GM21381 (cell line): ENCODE data around the gene CDKN1A.
"Not testable (repeated sequence)": the region's sequence is repeated elsewhere in the genome, so short reads cannot be mapped to it uniquely, and the experiment has no call there.

ENCODE experiments used
- ATAC-seq: cut with Tn5 transposase; IDR thresholded peaks from one replicate; pipeline ENCODE4 v1.9.1; 2021; ENCODE audit warnings: mild to moderate bottlenecking, moderate library complexity; ENCODE audit not compliant: unreplicated experiment

The CDKN1A gene

DNA sequence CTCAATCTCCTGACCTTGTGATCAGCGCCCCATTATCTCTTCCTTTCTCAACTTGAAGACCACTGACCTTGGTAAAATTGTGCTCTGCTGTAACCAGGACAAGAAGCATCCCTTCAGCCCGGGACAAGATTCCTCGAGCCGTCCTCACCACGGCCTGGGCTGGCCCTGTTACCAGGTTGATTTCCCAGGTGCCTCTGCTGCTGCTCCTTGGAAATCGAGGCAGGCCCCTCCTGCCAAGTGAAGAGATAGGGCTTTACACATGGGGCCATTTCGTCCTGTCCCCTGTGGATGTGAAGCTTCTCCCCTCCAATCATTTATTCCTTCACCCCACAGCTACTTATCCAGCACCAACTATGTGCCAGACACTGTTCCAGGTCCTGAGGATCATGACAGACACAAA lies 40.6 kb downstream of the CDKN1A start:
- ATAC-seq, result no peak

DNA sequence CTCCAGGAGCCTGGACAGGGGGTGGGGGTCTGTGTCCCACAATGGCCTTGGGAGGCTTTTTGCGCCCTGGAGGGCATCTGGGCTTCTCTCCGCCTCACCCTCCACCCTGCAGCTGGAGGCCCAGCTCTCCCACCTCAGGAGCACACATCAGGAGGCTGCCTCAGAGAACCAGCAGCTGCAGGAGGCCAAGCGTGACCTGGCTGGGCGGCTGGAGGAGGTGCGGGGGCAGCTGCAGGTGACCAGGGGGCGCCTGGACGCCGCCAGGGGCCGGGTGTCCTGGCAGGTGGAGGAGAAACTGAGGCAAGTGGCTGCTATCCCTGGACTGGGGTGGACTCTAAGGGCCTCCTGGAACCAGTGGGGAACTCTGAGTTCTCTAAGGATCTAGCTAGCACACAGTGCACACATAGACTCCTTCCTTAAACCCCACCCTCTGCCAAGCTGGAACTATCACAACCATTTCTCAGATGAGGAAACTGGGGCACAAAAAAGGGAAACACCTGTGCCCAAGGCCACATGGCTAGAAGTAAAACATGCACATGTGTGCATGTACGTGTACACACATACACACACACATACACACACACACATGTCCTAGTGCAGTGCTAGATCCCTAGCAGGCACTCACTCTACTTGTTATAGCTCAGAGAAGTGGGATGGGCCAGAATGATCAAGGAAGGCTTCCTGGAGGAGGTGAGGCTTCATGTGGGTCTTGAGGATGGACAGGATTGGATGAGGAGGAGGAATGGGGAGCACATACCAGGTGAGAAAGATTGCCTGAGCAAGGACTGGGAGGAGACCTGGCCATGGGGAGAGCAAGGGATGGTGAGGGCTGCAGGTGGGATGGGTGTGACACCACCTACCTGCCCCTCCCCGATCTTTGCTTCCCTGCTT lies 42.0 kb downstream of the CDKN1A start:
- no peak for ATAC-seq

DNA sequence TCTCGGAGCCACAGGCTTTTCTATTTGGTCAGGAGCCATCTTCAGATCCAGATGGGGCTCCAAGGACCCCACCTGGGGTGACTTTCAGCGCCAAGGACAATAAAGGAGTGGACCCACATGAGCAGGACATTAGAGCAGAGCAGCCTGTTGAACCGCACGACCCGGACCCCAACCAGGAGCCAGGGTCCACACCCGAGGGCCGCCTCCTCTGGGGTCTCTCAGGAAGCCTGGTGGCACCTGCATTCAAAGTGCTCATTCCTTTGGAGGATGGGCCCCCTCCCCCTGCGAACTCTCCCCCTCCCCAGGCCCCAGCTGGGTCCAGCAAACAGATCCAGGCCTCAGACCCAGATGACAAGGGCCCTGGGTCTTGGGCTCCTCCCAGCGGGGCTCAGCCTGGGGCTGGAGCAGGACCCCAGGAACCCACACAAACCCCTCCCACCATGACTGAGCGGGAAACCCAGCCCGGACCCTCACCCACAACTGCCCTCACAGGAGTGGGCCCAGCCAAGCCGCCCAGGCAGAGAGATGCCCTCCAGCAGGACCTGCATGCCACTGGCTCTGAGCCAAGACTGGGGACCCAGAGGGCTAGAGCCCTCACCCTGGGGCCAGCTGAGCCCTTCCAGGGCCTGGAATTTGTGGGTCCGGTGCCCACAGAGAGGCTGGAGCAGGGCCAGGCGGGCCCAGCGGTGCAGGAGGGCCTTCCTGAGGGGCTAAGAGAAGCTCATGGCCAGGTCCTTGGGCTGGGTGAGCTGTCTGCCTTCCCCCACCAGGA lies 43.0 kb downstream of the CDKN1A start:
- ATAC-seq, result no peak

DNA sequence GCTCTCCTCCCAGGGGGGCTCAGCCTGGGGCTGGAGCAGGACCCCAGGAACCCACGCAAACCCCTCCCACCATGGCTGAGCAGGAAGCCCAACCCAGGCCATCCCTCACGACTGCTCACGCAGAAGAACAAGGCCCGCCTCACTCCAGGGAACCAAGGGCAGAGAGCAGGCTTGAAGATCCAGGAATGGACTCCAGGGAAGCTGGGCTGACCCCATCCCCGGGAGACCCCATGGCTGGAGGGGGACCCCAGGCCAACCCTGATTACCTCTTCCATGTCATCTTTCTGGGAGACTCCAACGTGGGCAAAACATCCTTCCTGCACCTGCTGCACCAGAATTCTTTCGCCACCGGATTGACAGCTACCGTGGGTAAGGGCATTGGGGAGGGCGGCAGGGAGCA lies 43.9 kb downstream of the CDKN1A start:
- ATAC-seq, result no peak

DNA sequence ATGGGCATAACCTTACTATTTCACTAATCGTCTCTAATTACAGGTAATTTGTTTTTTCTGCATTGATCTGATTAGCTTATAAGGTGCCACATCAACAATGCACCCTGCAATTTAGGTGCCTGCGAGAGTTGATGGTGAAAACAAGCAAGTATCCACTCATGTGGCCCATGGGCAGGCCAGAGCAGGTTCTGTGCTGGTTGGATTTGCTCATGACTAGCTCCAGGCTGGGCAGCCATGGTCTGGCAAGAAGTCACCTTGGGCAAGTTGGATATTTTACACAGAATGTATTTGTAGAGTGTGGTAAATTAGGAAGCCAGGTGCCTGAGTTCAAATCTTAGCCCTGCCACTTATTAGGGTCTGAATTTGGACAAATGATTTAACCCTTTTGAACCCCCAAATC lies 44.4 kb downstream of the CDKN1A start:
- no peak for ATAC-seq

DNA sequence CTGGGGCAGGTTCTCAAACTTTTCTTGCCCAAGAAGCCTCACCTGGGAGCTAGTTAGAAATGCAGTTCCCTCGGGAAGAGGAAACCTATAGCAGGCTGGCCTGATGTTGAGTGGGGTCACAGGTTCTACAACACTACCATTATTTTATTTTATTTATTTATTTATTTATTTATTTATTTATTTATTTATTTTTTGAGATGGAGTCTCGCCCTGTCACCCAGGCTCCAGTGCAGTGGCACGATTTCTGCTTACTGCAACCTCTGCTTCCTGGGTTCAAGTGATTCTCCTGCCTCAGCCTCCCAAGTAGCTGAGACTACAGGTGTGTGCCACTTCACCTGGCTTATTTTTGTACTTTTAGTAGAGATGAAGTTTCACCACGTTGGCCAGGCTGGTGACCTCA lies 45.5 kb downstream of the CDKN1A start:
- not testable (repeated sequence) for ATAC-seq

DNA sequence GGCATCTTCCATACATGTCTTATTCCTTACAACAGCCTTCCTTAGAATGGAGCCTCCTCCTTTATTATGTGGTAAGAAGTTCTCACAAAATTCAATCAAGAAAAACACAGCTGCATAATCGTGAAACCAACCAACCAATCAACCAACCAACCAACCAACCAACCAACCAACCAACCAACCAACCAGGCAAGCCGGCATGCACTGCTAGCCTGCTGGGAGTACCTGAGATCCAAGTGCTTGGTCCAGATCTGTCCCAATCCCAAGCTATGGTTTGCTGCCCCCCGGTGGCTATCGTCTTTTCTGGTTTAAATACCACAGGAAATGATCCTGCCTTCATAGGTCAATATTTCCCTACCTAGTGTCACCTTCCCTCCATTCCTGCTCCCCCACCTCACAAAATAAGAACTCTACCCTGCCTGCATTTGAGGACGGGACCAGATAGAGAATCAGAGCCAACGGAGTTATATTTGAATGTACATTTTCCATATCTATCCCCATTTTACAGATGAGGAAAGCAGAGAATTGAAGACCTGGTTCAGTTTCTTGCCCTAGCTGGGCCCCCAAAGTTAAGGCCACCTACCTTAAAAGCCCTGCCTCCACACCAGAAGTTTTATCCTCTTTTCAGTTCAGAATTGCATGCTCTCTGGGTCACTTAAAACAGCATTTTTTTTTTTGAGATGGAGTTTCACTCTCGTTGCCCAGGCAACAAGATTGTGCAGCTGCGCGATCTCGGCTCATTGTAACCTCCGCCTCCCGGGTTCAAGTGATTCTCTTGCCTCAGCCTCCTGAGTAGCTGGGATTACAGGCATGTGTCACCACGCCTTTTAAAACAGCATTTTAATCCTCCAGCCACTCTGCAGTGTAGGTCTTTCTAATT lies 46.2 kb downstream of the CDKN1A start:
- ATAC-seq, result no peak

DNA sequence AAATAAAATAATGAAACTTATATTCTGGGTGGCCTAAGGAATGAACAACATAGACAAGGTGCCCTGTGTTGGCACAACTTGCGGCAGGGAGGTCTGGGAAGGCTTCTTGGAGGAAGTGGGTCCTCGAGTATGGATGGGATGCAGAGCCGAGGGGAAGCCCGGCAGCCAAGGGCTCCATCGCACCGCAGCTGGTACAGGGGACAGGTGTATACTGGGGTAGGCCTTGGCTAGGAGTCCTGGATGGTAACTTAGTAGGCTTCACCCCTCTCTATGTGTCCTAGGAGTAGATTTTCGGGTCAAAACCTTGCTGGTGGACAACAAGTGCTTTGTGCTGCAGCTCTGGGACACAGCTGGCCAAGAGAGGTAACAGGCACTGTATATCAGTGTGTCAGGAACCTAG lies 47.1 kb downstream of the CDKN1A start:
- ATAC-seq, result no peak

DNA sequence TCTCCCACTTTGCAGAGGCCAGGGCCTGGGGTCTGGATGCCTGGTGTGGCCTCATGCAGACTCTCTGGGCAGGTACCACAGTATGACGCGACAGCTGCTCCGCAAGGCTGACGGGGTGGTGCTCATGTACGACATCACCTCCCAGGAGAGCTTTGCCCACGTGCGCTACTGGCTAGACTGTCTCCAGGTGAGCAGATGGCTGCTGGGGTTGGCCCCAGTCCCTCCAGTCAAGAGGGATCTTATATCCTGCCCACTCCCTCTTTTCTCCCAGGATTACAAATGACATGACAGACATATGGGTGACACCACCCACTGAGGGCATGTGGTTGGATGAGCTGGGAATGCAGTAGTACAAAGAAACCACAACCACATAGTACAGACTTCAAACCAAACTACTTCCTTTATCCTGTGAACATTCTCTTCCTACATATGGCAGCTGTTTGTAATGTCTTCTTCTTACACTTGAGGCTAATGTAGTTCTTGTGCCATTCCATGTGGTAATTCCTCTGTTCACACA lies 49.0 kb downstream of the CDKN1A start:
- ATAC-seq, result no peak

DNA sequence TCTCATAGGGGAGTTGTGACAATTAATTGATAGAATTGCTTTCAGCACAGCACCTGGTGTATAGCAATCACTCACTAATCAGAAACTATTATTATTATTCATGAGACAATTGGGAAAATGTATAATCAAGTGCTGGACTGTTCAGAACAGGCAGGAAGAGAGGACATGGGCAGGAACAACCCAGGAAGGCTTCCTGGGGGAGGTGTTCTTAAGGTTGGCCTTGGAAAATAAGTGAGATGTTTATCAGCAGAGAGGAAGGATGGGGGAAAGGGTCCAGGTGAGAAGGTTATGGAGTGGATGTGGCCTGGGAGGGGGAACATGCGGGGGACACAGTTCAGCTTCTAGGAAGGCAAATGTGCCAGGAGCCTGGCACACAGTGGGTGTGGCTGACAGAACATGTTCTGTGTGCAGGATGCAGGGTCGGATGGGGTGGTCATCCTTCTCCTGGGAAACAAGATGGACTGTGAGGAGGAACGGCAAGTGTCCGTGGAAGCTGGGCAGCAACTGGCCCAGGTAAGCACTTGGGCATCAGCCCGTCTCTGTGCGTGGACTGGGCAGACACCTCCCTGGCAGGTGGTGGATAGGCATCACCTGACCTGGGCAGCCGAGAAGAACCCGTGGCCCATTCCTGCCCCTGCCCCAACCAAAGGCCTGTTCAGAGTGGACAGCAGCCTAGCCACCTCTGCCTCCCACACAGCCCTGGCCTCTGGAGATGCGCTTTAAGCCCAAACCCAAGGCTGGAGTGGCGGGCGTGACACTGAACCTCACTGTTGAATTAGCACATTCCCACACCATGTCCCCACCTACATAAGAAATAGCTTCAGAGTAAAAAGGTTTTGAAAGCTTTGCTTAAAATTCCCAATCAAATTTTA lies 50.0 kb downstream of the CDKN1A start:
- no peak for ATAC-seq

DNA sequence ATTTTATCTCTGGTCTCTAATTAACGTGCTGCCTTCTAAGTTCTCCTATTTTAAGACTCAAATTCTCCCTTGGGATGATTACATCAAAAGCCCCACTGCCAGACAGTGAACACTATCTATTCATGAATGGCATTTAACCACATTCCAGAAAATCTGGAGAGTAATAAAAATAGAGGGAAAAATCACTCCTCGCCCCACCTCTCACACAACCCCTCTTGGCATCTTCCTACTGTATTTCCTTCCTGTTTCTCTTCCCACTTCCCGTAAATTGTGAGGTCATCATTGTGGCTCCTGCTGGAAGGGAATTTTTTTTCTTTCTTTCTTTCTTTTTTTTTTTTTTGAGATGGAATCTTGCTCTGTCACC lies 50.6 kb downstream of the CDKN1A start:
- no peak for ATAC-seq

DNA sequence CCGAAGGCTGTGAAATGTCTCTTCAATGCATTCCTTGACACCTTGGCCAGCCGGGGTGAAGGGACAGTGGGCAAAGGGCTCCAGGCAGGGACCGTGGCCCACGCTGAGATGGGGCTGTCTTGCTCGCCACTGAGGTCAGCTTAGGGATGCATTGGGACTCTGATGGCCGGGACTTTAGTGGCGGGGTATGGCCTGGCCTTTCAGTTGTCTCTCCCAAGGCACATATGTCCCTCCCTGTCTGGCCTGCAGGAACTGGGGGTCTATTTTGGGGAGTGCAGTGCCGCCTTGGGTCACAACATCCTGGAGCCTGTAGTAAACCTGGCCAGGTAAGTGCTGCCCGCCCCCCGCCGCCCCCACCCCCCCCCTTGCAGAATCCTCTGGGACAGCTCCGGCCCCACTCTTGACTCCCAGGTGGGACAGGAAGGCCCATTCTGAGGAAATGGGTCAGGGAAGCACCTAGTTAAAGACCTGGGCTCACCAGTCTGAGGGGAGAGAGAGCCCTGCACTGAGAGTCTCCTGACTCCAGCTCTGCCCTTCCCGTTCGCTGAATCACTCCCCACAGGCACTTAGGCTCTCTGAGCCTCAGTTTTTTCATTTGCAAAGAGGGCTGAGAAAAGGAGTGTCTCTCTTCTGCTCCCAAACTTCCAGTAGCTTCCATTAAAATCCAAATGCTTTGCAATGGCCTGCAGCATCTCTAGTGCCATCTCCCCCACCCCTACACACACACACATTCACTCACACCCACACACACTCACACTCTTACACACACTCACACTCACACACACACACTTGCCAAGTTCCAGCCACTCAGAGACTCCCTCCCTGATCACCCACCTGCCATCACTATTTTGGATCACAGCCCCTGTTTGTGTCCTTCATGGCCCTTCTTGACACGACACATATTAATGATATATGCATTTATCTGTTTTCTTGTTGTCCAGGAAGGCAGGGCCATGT lies 52.2 kb downstream of the CDKN1A start:
- ATAC-seq, result no peak

DNA sequence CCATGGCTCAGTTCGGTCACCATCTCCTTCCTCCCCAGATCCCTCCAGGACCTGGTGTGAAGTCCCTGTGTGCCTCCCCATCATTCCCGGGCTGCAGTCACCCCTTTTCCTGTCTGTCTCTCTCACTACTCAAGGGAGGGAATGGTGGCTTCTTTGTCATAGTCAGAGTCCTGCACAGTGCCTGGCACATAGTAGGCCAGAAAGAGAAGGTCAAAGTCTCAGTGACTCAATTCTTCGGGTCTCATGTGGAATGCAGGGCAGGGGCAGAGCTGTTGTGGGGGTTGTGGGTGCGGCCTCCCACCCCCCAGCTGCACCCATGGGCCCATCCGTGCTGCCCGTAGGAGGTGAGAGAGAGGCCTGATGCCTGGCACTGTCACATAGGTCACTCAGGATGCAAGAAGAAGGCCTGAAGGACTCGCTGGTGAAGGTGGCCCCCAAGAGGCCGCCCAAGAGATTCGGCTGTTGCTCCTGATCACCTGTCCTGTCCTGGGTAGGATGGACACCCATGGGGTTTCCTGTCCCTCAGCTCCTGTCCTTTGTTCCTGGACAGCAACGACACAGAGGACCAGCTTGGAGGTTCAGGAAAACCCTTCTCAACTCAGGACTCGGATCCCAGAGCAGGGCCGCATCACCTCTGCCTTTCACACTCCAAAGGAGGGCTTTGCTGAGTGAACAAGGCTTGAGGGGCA lies 53.3 kb downstream of the CDKN1A start:
- ATAC-seq, result no peak

DNA sequence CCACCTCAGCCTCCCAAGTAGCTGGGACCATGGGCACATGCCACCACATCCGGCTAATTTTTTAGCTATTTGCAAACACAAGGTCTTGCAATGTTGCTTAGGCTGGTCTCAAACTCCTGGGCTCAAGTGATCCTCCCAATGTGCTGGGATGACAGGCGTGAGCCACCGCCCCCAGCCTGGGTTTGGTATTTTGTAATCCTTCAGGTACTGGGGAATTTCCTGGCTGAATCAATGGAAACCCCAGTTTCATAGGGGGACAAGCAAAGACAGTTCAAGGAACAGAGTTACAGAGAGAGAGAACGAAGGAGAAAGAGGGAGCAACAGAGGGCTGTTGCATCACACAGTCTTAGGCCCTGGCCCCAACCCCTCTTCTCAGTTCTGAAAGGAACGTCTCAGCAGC lies 54.8 kb downstream of the CDKN1A start:
- ATAC-seq, result no peak

DNA sequence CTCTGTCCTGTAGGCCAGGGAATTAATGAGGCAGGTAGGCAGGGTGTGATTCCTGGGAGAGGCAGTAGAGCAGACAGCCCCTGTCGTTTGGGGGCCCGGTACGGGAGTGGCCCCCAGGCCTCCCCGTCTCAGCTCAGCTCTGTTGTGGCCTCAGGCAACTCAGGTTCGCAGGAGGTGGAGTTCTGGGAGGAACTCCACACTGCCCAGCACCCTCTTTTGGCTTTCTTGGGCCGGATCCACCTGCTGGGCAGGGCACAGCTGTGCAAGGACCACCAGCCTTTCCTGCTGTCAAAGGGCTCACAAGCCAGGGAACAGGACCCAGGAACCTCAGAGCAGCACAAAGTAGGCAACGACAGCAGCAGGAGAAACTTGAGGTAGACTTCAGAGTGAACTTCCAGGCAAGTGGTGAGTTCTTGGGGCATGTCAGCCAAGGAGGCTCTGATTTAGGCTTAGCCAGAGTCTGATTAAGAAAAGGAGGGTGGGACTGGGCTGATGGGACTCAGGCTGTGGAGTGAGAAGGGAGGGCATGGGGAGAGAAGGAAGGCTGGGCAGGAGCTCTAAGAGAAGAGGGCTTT lies 56.1 kb downstream of the CDKN1A start:
- no peak for ATAC-seq

DNA sequence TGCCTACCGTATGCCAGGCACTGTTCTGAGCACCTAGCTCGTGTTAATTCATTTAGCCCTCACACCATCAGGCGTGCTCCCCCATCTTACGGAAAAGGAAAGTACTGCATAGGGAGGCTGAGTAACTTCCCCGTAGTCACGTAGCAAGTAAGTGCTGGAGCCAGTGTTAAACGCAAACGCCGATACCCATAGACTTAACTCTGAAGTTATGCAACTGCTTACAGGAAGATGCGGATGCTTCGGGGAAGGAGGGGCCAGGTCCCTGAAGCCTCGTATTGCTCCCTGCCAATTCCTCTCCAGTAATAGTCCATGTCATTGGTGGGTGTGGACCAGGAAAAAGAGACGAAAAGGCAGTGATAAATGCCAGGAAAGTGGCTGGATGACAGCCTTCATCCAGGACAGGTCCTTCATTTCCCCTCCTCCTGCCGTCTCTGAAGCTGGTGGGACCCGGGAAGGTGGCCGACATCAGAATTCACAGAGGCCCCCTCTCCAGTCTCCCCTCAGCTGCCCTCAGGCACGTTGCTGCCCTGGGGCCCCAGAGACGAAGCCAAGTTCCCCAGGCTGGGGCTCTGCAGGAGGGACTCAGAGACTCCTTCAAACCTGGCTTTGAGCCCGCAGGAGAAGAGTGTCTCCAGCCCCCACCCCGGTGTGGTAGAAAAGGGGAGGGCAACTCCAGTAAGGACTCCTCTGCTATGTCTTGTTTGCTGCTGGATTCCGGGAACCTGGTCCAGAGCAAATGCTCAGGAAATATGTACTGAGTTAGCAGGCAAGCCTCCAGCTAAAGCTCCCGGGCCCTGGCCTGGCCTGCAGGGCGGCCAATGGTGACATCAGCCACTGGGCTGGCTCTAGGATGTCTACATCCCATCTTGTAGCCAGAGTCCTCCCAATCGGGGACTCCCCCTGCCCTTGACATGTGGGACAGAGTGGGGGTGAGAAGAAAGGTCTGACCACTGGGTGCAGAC lies 56.9 kb downstream of the CDKN1A start:
- ATAC-seq, result no peak
